Panc1 (cell line): Measurements from ENCODE around the gene SRMS. TPM values are rescaled to one million over a fixed set of nuclear protein-coding genes. Genes with fewer than 3 reads are reported as not detected.

Experiments
- ATAC-seq: fragments of 200-7000 bp; cut with Tn5 transposase; 2 replicates; pipeline ENCODE4 v1.9.1; 2020; ENCODE audit warnings: mild to moderate bottlenecking, moderate library complexity
- BruUV-seq: library from RNA; stranded (reverse); fragments of 400-500 nt; replicated peaks from 2 replicates; lab custom pipeline; 2021; lab: Mats Ljungman, UMichigan
- CTCF ChIA-PET: fragments of 300-600 bp; sonication (Branson Sonifier 250); formaldehyde crosslinking; loops from one replicate; lab custom pipeline; 2022; ENCODE audit warnings: antibody characterized with exemption; lab: Charles Lee
- POLR2A ChIA-PET: fragments of 300-600 bp; sonication (Branson Sonifier 250); formaldehyde crosslinking; loops from one replicate; lab custom pipeline; 2022; ENCODE audit warnings: antibody characterized with exemption; lab: Charles Lee
- DNase-seq: peaks from one replicate; pipeline ENCODE4 v3.0.0-alpha.2; 2010; ENCODE audit warnings: low read depth, low spot score
- H3K27ac ChIP-seq: 2 replicates; pipeline ENCODE4 v1.5.1; 2011; ENCODE audit warnings: mild to moderate bottlenecking, low read length, inconsistent platforms
- H3K27me3 ChIP-seq: fragments of 200-500 bp; sonication (Bioruptor generic); 2 replicates; pipeline ENCODE4 v1.6.0; 2014; ENCODE audit warnings: low read length, inconsistent platforms; ENCODE audit not compliant: control insufficient read depth, insufficient read depth
- H3K36me3 ChIP-seq: fragments of 200-500 bp; sonication (Bioruptor generic); 2 replicates; pipeline ENCODE4 v1.5.1; 2014; ENCODE audit warnings: inconsistent platforms, mild to moderate bottlenecking, low read length, moderate library complexity; ENCODE audit not compliant: control insufficient read depth, insufficient read depth
- H3K4me1 ChIP-seq: 2 replicates; pipeline ENCODE4 v1.5.1; 2011; ENCODE audit warnings: inconsistent platforms, mild to moderate bottlenecking, low read length, moderate library complexity; ENCODE audit not compliant: control insufficient read depth, insufficient read depth
- H3K4me3 ChIP-seq, 2 experiments: 2 replicates each; pipeline ENCODE4 v1.5.1; 2011 to 2012; ENCODE audit warnings: low read depth in 2 of 2, low read length in 2 of 2, mild to moderate bottlenecking in 2 of 2, inconsistent platforms in 1 of 2, moderate library complexity in 1 of 2
- H3K9me3 ChIP-seq: fragments of 200-500 bp; sonication (Bioruptor generic); 2 replicates; pipeline ENCODE4 v1.5.1; 2014; ENCODE audit warnings: low read depth, mild to moderate bottlenecking, inconsistent platforms, low read length, moderate library complexity; ENCODE audit not compliant: control insufficient read depth, insufficient read depth
- CTCF ChIP-seq: fragments of 450-650 bp; IDR thresholded peaks from 2 replicates; pipeline ENCODE4 v1.5.1; 2017; ENCODE audit warnings: mild to moderate bottlenecking
- POLR2AphosphoS5 ChIP-seq: IDR thresholded peaks from 2 replicates; pipeline ENCODE4 v1.6.1; 2012; ENCODE audit warnings: mild to moderate bottlenecking, low read depth, low read length, moderate library complexity
- SIN3A ChIP-seq: IDR thresholded peaks from 2 replicates; pipeline ENCODE4 v1.6.1; 2012; ENCODE audit warnings: low read depth, mild to moderate bottlenecking, low read length, moderate library complexity, borderline replicate concordance; ENCODE audit not compliant: insufficient read depth
- TCF7L2 ChIP-seq: IDR thresholded peaks from 2 replicates; pipeline ENCODE4 v1.6.1; 2011; ENCODE audit warnings: mild to moderate bottlenecking, low read depth, low read length, inconsistent platforms
- in situ Hi-C: cut with HindIII; loops from 2 replicates; pipeline ENCODE4 v1.10.0; 2016; ENCODE audit warnings: low sequenced_read_pairs, low pct_unique_long_range_greater_than_20kb
- intact Hi-C: fragments of 100-400 bp; cut with micrococcal nuclease; formaldehyde crosslinking; loops from one replicate; pipeline ENCODE4 v1.10.0; 2022; ENCODE audit not compliant: unreplicated experiment
- total RNA-seq: library from RNA; stranded (reverse); gene quantifications from one replicate; pipeline ENCODE4 v1.2.1, GENCODE V29; 2021; ENCODE audit not compliant: unreplicated experiment
- TF ChIP-seq, protein P1 (sequence below), 2 experiments: IDR thresholded peaks; 2 replicates each; pipeline ENCODE4 v1.6.1; 2011 to 2012; ENCODE audit warnings: low read depth in 2 of 2, control low read depth in 1 of 2, low read length in 1 of 2, mild to moderate bottlenecking in 1 of 2, moderate library complexity in 1 of 2; ENCODE audit not compliant: insufficient read depth in 1 of 2

Gene SRMS
- total RNA-seq, 1 experiment from 2014 or later, result not detected

GRCh38 chr20:63574156-63574828 is 26.7 kb upstream of the SRMS start, which contains the start of gene HELZ2:
TSS of gene HELZ2 (minus strand) at chr20:63574239. CDS start at chr20:63572385, 1,854 bp downstream.
- no TSS peak for BruUV-seq
- no peaks in the 10 kb centered on the region for H3K27me3 ChIP-seq
- H3K4me1 ChIP-seq, result peaks cover 14% of the 10 kb centered on the region
- CTCF ChIA-PET, result interaction anchor here (0.6 kb wide), 1 partner anchor 26 kb away, joined by 6 read pairs; no protein-coding TSS in a partner anchor
- DNase-seq (no peak), ATAC-seq (peak; percentile 88)
- peaks cover 3% of the 10 kb centered on the region; the same call in 1 of the 2 replicates for H3K36me3 ChIP-seq
- in situ Hi-C loops, result no loop called here
- TF ChIP-seq POLR2AphosphoS5, result 0 out of 2 replicates have a peak, but pooled peaks have one; percentile 32
- TF ChIP-seq, protein P1, sequence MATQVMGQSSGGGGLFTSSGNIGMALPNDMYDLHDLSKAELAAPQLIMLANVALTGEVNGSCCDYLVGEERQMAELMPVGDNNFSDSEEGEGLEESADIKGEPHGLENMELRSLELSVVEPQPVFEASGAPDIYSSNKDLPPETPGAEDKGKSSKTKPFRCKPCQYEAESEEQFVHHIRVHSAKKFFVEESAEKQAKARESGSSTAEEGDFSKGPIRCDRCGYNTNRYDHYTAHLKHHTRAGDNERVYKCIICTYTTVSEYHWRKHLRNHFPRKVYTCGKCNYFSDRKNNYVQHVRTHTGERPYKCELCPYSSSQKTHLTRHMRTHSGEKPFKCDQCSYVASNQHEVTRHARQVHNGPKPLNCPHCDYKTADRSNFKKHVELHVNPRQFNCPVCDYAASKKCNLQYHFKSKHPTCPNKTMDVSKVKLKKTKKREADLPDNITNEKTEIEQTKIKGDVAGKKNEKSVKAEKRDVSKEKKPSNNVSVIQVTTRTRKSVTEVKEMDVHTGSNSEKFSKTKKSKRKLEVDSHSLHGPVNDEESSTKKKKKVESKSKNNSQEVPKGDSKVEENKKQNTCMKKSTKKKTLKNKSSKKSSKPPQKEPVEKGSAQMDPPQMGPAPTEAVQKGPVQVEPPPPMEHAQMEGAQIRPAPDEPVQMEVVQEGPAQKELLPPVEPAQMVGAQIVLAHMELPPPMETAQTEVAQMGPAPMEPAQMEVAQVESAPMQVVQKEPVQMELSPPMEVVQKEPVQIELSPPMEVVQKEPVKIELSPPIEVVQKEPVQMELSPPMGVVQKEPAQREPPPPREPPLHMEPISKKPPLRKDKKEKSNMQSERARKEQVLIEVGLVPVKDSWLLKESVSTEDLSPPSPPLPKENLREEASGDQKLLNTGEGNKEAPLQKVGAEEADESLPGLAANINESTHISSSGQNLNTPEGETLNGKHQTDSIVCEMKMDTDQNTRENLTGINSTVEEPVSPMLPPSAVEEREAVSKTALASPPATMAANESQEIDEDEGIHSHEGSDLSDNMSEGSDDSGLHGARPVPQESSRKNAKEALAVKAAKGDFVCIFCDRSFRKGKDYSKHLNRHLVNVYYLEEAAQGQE (IDR thresholded peaks at IDR 0.05; ENCODE audit: insufficient read depth in 1 of 2, low read depth in 2 of 2, low read length in 1 of 2), result no peak
- H3K4me3 ChIP-seq, result peak within 1 kb of the TSS; percentile 64 to 84
- no peaks in the 10 kb centered on the region for H3K9me3 ChIP-seq
- POLR2A ChIA-PET, result interaction anchor here (0.6 kb wide), 1 partner anchor 128 kb away, joined by 3 read pairs; no protein-coding TSS in a partner anchor
- intact Hi-C loops, result no loop called here
- peak within 1 kb of the TSS; percentile 79 for H3K27ac ChIP-seq

DNA sequence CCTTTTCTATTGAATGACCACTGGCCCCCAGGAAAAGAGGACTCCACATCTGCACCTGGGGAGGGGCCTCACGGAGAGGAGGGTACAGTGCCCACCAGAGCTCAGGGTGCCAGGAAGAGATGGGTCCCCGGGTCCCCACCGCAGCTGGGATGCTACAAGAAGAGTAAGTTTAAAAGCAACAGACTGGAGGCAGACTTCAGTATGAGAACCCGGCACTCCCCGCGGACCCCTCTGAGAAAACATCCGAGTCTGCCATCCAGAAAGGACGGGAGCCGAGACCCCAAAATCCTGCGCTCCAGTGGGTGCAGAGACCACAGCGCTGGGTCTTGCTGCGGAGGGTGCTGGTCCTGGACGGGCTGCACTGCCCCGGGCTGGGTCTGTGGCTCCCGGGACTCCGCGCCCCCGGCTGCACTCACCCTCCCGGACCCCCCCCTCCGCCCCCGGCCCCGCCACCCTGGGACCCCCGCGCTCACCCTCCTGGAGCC is 26.1 kb upstream of the SRMS start:
- Histone ChIP-seq H3K27ac (peak overlapping the region; percentile 69), H3K4me3 (peak overlapping the region; percentile 64 to 84), H3K4me1 (peaks cover 14% of the 10 kb centered on the region), H3K9me3 (no peaks in the 10 kb centered on the region), H3K27me3 (no peaks in the 10 kb centered on the region), H3K36me3 (peaks cover 3% of the 10 kb centered on the region; the same call in 1 of the 2 replicates)
- ChIA-PET POLR2A (interaction anchor here (0.6 kb wide), 1 partner anchor 129 kb away, joined by 3 read pairs; no protein-coding TSS in a partner anchor), CTCF (no interaction called here)
- TF ChIP-seq SIN3A (no peak), CTCF (no peak), TCF7L2 (no peak), POLR2AphosphoS5 (no peak)
- TF ChIP-seq, protein P1 (IDR thresholded peaks at IDR 0.05; ENCODE audit: insufficient read depth in 1 of 2, low read depth in 2 of 2, low read length in 1 of 2), result no peak
- DNase-seq (no peak), ATAC-seq (peak; percentile 51)
- in situ Hi-C loops, result no loop called here
- BruUV-seq, result no TSS peak
- intact Hi-C loops, result no loop called here
